HG03280 (cell line): ENCODE data around the gene SLC18A3.

Source experiments
- ATAC-seq: cut with Tn5 transposase; IDR thresholded peaks from one replicate; pipeline ENCODE4 v1.9.1; 2021; ENCODE audit warnings: mild to moderate bottlenecking, moderate library complexity; ENCODE audit not compliant: unreplicated experiment

The SLC18A3 gene

DNA sequence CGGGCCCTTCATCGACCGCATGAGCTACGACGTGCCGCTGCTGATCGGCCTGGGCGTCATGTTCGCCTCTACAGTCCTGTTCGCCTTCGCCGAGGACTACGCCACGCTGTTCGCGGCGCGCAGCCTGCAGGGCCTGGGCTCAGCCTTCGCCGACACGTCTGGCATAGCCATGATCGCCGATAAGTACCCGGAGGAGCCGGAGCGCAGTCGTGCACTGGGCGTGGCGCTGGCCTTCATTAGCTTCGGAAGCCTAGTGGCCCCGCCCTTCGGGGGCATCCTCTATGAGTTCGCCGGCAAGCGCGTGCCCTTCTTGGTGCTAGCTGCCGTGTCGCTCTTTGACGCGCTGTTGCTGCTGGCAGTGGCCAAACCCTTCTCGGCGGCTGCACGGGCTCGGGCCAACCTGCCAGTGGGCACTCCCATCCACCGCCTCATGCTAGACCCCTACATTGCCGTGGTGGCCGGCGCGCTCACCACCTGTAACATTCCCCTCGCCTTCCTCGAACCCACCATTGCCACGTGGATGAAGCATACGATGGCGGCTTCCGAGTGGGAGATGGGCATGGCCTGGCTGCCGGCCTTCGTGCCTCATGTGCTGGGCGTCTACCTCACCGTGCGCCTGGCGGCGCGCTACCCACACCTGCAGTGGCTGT, 1.2 kb downstream of the SLC18A3 start:
- ATAC-seq: no peak

DNA sequence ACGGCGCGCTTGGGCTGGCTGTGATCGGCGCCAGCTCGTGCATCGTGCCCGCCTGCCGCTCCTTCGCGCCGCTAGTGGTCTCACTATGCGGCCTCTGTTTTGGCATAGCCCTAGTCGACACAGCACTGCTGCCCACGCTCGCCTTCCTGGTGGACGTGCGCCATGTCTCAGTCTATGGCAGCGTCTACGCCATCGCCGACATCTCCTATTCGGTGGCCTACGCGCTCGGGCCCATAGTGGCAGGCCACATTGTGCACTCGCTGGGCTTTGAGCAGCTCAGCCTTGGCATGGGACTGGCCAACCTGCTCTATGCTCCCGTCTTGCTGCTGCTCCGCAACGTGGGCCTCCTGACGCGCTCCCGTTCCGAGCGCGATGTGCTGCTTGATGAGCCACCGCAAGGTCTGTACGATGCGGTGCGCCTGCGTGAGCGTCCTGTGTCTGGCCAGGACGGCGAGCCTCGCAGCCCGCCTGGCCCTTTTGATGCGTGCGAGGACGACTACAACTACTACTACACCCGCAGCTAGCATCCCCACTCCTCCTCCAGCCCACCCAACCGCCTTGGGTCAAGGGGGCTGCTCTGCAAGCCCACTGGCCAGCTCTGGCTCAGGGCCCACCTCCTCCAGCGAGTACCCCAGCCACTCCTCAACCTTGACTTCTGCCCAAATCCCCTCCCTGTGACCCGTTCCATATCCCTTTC, 1.9 kb downstream of the SLC18A3 start:
- no peak for ATAC-seq

DNA sequence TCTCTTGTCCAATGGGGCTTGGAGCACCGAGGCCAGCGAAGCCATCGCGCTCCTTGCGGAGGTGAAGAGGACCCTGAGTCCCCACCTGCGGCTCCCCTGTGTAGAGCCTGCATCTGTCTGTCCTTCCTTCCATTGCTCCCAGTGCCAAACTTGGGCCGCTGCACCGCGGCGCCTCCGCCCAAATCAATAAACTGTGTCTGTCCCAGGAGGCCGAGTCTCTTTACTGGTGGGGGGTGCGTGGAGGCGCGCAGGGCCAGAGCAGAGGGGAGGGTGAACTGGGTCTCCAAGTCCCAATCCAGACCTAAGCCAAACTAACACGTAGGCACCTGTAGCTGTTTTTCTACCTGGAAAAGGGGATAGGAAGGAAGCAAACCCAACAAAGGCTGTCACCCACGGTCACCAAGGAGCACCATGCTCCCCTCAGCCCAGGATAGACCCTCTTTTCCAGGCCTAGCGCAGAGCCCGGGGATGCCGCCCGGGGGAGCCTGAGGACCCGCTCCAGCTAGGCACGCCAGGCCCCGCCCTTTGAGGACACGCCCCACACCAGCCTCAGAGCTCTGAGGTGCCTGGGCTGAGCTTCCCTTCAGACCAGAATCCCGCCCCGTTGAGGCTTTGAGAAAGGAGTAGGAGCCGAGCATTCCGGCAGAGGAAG, 2.5 kb downstream of the SLC18A3 start:
- no peak for ATAC-seq

DNA sequence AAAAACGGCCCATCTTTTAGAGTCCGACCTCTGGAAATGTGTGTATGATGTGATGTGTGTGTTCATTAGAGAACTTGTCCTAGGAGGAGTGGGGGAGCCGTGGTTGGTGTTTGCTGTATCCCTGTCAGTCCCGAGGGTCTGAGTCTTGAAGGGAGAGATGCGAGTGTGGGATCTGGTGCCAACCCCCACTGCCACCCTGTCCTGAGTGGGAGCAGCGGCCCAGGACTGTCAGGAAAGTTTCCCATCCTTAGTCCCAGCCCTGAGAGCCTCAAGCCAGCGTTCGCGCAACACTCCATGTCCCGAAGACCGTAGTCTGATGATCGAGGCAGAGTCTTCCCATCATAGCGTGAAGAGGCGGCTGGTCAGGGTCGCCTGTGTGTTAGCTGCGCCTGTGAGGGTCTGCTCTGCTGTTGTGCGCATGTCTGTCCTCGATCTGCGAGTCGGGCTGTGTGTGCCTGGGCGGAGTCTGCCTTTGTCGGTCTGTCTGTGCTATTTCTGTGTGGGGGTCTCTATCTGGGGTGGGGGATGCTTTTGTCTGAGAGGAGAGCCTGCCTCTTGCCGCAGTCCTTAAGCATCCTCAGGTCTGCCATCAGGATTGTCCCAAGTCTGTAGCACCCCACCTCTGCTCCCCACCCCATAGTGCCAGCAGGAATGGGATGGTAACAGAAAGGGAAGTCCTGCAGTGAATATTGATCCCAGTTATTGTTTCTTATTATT, 3.2 kb downstream of the SLC18A3 start:
- ATAC-seq: no peak

DNA sequence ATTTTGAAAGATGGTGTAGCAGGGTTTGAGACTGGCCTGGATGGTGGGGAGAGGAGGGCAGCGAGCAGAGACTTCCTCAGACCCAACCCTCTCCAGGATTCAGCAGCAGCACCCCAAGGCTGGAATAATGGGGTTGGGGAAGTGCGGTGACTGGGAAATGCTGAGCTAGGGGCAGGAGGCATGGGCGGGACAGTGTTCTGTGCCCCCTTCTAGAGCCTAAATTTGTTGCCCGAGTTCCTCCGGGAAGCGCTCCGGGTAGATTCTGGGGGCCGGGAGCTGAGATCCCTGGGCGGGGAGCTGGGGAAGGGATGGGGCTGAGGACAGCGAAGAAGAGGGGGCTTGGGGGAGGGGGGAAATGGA, 3.8 kb downstream of the SLC18A3 start, which contains the start of gene CHAT:
CHAT (plus strand) TSS at position 156 of the 360 bp plus-strand sequence; CDS start at position 309, 153 bp downstream.
- no peak for ATAC-seq

DNA sequence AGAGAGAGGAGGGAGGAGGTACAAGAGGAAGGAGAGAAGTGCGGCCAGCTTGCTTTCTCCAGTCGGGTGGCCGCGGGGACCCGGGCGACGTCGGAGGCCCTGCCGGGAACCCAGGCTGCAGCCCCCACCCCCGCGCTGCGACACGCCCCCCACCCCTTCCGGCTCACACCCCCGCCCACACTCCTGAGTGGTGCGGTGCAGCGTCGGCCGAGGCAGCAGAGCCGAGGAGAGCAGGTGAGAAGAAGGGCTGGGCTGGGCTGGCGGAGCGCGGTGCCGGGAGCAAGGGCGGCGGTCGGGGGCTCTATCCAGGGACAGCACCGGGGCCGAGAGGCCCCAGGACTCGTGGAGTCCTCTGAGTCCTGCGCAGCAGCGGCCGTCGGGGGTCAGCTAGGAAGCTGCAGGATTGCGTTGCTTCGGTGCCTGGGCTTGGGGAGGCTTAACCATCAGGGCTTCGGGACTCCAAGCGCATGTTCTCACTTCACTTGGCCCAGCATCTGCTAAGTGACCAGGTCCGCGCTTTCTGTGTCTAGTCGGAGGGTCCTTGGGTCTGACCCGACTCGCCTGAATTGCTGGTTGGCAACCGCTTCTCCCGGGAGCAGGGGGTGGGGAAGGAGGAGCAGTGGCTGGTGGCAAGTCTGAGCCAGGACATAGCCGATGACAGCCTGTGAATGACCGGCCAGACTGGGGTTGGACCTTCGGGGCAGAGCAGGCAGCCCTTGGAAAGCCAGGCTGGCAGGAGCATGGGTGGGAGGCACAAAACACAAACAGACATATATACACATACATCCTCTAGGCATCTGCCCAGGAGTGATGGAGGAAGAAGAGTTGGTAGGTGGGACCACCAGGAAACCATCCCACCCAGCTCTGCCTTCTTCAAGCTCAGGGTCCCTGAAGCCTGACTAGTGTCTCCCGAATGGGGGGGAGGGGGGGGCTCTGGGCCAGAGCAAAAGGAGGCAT, 4.4 kb downstream of the SLC18A3 start:
- ATAC-seq: no peak

DNA sequence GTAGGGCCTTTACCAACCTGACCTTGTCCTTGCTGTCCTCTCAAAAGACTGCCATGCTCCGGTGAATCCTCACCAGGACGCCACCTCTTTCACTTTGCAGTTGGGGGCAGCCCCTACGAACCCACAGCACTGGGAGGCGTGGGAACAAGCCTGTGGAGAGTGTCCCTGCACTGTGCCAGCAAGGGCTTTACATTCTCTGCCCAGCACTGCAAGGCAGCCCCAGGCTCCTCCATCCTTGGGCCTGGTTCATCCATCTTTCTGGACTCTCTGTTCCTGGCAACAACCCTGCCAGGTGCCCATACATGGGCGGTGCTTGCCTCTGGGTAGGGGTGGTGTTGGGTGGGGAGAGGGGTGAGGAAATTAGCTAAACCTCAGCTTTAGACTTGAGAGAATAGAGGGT, 5.1 kb downstream of the SLC18A3 start:
- no peak for ATAC-seq

DNA sequence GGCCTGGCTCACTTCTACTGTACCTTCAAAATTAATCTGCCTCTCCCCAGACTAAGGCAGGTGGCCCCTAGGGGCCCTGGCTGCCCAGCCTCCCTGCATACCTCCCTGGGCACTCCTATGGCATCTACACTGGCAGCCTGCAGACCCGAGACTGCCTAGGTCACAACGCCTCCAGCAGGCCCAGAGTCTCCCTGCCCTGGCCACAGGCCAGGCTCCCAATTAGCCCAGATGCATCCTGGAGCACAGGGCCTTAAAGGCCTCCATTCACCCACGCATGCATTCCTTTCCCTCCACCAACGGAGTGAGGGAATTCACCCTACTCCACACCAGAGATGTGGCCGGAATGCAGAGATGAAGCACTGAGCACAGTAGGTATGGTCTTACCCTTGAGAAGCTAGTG, 5.6 kb downstream of the SLC18A3 start:
- no peak for ATAC-seq

DNA sequence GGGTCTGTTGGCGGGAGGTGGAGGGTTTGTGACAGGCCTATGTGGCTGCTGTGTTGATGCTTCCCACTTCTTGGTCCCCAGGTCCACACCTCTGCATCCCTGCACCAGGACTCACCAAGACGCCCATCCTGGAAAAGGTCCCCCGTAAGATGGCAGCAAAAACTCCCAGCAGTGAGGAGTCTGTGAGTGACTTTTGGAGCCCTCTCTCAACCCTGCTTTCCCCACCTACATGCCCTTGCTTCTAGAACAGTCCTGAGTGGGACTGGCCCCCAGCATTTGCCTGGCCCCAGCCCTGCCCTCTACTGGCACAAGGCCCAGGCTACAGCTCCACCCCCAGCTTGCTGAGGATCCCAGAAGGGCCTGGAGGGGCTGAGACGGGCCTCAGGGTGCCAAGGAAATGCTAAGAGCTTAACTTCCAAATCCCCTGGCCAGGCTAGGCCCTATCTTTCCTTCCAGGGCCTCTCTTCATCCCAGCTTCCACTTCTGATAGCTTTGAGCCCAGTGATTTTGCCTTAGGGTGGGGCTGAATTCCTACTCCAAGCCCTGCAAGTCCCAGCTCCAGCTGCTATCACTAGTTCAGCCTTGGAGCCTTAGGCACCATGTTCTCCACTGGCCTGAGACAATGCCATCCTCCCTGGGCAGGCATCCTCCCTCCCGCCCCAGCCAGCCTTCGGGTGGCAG, 6.5 kb downstream of the SLC18A3 start:
- no peak for ATAC-seq

DNA sequence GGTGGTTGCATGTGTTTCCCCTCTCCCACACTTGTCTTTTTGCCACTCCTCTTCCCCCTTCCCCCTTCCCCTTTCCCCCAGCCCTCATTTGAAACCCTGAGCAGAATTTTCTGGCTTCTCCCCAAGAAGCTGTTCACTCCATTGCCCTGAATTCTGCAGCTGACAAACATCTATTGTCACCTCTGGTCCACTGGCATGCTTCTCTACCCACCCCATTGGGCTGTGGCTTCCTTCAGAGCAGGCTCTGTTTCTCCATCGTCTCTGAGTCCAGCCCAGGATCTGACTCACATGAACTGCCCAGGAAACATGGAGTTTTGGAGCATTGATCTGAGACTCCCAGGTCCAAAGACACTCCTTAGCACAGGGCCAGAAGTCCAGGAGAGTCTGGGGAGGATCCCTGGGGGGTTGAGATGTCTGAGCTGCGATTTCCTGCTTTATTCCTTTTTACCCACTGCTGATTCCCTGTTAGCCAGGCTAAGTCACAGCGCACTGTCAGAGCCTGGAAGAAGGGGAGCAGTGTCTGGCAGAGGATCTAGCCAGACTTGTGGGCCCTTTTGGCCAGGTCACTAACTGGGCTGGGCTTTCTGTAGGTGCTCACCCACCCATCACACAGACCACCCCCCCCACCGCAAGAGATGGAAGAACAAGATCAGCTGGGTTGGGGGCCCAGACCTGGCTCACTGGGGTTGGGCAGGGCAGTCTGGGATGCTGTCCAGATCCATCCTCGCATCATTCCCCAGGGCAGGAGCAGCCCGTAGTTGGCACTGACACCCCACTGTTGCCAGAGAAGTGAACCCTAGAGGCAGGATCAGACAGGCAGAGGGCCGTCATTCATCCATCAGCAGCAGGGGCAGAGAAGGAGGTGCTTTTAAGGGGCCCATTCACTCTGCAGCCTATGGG, 7.3 kb downstream of the SLC18A3 start:
- ATAC-seq: no peak

DNA sequence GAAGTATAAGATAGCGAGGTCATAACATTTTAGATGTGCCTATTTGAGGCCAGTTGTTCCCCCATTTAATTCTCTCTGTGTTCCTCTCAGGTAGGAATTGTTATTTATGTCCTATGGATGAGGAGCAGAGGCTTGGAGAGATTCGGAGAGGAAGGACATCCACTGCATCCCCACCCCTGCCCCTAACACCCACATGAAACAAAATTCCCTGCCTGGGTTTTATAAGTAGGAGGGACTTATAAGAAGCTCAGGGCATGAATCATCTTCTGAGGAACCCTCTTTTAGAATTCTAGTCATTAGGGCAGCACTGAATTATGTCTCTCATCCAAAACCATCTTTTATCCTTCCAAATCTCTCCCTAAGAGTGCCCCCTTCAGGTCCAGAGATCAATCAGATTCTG, 8.7 kb downstream of the SLC18A3 start:
- no peak for ATAC-seq

DNA sequence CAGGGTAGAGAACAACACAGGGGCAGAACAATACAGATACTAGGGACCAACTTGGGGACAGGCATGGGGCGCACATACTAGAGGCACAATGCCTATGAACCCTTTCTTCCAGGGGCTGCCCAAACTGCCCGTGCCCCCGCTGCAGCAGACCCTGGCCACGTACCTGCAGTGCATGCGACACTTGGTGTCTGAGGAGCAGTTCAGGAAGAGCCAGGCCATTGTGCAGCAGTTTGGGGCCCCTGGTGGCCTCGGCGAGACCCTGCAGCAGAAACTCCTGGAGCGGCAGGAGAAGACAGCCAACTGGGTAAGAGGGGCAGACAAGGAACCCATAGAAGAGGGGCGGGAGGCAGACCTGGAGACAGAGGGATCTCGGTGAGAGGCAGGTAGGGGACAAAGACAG, 9.5 kb downstream of the SLC18A3 start:
- no peak for ATAC-seq

DNA sequence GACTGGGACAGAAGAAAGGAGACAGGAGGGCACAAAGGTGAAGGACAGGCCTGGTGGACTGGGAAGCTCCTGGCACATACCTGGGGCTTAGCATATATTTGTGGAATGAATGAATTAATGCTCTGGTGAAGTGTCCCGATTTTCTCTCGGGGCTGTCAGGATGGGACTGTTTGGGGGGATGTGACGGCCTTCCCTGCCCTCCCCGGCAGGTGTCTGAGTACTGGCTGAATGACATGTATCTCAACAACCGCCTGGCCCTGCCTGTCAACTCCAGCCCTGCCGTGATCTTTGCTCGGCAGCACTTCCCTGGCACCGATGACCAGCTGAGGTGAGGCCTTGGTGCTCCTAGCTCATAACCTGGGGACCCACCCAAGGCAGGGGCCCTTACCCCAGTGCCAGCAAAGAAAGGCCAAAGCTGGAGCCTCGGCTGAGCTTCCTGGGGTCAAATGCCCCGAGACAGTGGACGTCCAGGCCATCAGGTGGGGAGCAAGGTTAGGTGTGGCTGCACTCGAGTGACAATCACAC, 10.2 kb downstream of the SLC18A3 start:
- ATAC-seq: no peak

DNA sequence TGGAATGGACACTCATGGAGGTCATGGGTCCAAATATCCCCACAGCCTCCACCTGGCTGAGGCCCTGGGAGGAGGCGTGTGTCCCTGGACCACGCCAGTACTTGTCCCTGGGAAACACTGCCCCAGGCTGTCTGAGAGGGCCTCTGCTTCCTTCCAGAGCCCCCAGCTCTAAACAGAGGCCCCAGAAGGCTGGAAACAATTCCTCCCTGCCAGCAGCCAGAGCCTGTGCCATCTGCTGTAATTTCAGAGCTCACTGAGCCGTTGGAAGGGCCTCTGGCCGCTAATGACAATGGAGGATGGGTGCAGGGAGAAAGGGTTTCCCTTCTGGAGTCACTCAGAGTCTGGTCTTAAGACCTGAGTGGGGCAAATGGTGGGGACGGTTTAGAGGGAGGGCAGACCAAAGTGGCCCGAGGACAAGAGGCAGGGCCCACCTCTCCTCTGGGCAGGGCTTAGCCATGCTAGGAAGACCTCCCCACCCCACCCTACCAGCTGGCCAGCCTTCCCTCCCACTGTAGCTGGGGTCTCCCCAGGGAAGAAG, 10.8 kb downstream of the SLC18A3 start:
- no peak for ATAC-seq

DNA sequence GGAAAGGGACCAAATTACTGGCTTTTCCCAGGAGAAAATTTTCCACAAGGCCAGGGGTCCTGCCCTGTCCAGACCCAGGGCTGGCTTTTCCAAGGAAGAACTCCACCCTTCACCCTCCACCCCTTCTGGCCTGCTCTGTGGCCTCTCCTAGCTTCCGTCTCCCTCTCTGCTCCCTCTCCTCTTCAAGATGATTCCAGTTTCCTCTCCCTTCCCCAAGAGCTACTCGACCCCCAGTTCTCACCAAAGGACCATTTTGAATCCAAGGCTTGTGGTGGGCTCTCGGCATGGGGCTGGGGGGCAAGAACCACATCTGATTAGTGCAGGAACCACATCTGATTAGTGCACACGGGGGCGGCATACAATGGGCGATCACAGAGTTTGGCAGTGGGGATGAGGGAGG, 11.5 kb downstream of the SLC18A3 start:
- ATAC-seq: no peak

DNA sequence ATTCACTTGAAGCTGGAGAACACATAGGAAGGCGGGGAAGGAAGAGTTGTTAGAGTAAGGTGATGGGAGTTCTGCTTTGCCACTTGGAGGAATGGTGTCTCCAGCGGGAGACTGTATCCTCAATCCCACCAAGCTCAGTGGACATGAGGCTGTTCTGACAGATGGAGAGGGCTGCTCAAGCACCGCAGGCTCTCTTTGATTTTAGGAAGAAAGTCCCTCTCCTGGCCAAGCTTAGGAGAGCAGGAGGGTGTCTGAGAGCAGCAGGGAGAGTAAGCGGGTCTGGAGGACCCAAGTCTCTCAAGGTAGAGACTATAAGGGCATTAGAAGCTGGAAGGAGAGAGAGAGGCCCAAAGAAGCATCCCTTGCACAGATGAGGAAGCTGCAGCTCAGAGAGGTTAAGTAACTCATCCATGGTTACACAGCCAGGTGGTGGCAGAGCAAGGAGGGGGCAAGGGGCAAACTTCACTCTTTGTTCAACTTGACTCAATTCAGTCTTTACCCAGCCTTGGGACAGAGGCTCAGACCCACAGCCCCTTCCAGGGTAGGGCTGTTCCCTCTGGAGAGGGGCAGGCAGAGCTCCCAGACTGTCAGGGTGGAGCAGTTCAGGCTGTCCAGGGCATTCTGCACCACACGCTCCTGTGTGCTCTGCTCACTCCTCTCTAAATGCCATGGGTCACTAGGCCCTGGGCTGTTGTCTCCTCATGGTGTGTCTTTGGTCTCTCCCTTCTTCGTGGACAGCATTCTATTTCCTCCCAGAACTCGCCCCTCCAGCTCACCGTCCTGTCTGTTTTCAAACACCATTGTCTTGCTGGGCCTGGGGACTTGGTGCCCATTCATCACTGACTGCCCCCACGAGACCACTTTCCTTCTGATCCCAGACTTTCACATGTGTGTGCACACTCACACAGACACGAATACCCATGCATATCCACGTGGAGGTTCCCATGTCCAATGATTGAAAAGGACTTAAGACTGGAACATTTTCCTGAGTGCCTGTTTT, 12.6 kb downstream of the SLC18A3 start:
- no peak for ATAC-seq

DNA sequence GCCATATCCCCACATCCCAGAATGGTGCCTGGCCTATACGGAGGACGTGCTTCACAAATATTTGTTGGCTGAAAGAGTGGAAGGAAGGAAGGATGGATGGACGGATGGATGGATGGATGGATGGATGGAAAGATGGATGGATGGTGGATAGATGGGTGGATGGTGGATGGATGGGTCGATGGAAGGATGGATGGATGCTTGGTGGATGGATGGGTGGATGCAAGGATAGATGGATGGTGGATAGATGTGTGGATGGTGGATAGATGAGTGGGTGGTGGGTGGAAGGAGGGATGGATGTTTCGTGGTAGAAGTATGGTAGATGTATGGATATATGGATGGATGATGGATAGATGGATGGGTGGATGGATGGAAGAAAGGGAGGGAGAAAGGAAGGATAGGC, 14.5 kb downstream of the SLC18A3 start:
- no peak for ATAC-seq
